Lower leg skin (tissue), 3 donors: ENCODE results near the gene DFFA.

ENCODE experiments used
- POLR2A ChIP-seq, 2 donors: fragments of 450-650 bp; IDR thresholded peaks; one replicate each; pipeline ENCODE4 v1.6.1; 2016 to 2017; ENCODE audit warnings: antibody characterized with exemption in 2 of 2, mild to moderate bottlenecking in 1 of 2, moderate library complexity in 1 of 2
- TF ChIP-seq, protein P1 (sequence below), 3 donors: fragments of 450-650 bp; IDR thresholded peaks; one replicate each; pipeline ENCODE4 v1.5.1; 2016; ENCODE audit warnings: antibody characterized with exemption in 3 of 3, mild to moderate bottlenecking in 3 of 3, moderate library complexity in 2 of 3

DNA sequence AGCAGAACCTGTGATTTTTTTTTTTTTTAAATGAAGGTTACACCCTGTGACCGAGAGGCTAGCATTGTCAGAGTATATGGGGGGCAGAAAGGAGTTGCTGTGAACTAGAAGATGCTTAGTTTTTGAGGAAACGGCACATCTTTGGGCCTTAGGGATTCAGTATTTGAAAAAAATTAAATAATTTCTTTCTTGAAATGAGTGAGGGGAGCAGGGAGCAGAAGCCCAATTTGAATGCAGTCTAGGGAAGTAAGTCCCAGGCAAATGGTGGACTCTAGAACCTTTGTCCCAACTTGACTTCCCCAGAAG lies 45.3 kb upstream of the DFFA start:
- TF ChIP-seq, protein P1, sequence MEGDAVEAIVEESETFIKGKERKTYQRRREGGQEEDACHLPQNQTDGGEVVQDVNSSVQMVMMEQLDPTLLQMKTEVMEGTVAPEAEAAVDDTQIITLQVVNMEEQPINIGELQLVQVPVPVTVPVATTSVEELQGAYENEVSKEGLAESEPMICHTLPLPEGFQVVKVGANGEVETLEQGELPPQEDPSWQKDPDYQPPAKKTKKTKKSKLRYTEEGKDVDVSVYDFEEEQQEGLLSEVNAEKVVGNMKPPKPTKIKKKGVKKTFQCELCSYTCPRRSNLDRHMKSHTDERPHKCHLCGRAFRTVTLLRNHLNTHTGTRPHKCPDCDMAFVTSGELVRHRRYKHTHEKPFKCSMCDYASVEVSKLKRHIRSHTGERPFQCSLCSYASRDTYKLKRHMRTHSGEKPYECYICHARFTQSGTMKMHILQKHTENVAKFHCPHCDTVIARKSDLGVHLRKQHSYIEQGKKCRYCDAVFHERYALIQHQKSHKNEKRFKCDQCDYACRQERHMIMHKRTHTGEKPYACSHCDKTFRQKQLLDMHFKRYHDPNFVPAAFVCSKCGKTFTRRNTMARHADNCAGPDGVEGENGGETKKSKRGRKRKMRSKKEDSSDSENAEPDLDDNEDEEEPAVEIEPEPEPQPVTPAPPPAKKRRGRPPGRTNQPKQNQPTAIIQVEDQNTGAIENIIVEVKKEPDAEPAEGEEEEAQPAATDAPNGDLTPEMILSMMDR (IDR thresholded peaks at IDR 0.05): no peak
- TF ChIP-seq POLR2A (IDR thresholded peaks at IDR 0.05): no peak
